GM18498 (cell line): Measurements from ENCODE around the gene FCHSD2.
"Not testable (repeated sequence)": the region's sequence is repeated elsewhere in the genome, so short reads cannot be mapped to it uniquely, and the experiment has no call there.

Source experiments
- ATAC-seq: cut with Tn5 transposase; IDR thresholded peaks from one replicate; pipeline ENCODE4 v1.9.1; 2021; ENCODE audit warnings: mild to moderate bottlenecking, moderate library complexity; ENCODE audit not compliant: unreplicated experiment

FCHSD2 gene

GRCh38 chr11:72848846-72849466 lies 293.2 kb downstream of the FCHSD2 start:
- no peak for ATAC-seq

GRCh38 chr11:72844356-72844755 lies 297.8 kb downstream of the FCHSD2 start:
- ATAC-seq = no peak

- ATAC-seq = no peak
Measured at GRCh38 chr11:72842653-72843330, 299.3 kb downstream of the FCHSD2 start.

- no peak for ATAC-seq
Measured at GRCh38 chr11:72842126-72842525, 300.0 kb downstream of the FCHSD2 start.

- ATAC-seq = no peak
Measured at GRCh38 chr11:72841397-72841796, 300.7 kb downstream of the FCHSD2 start.

GRCh38 chr11:72840780-72841179 lies 301.3 kb downstream of the FCHSD2 start:
- no peak for ATAC-seq

GRCh38 chr11:72838691-72839305 lies 303.3 kb downstream of the FCHSD2 start:
- ATAC-seq = no peak

GRCh38 chr11:72836111-72836510 lies 306.0 kb downstream of the FCHSD2 start:
- ATAC-seq = no peak

GRCh38 chr11:72834905-72835304 lies 307.2 kb downstream of the FCHSD2 start:
- no peak for ATAC-seq

GRCh38 chr11:72833811-72834493 lies 308.2 kb downstream of the FCHSD2 start:
- ATAC-seq = no peak

GRCh38 chr11:72833083-72833733 lies 308.9 kb downstream of the FCHSD2 start:
- no peak for ATAC-seq

GRCh38 chr11:72832301-72833082 lies 309.6 kb downstream of the FCHSD2 start:
- ATAC-seq = no peak

- no peak for ATAC-seq
Measured at GRCh38 chr11:72831521-72832300, 310.4 kb downstream of the FCHSD2 start.

- ATAC-seq = no peak
Measured at GRCh38 chr11:72829884-72830533, 312.1 kb downstream of the FCHSD2 start.

GRCh38 chr11:72829178-72829577 lies 312.9 kb downstream of the FCHSD2 start:
- ATAC-seq = no peak

GRCh38 chr11:72828692-72829101 lies 313.4 kb downstream of the FCHSD2 start:
- no peak for ATAC-seq

GRCh38 chr11:72828081-72828567 lies 314.0 kb downstream of the FCHSD2 start:
- ATAC-seq = no peak

GRCh38 chr11:72827656-72828055 lies 314.5 kb downstream of the FCHSD2 start:
- ATAC-seq = not testable (repeated sequence)

- no peak for ATAC-seq
Measured at GRCh38 chr11:72826942-72827480, 315.1 kb downstream of the FCHSD2 start.
